AG09309 (cell line): Measurements from ENCODE around the gene ATP6V1A.

Experiments
- DNase-seq: peaks from one replicate; pipeline ENCODE4 v3.0.0-alpha.2; 2010; ENCODE audit warnings: low read depth
- H3K4me3 ChIP-seq: 2 replicates; pipeline ENCODE4 v1.5.1; 2011; ENCODE audit warnings: mild to moderate bottlenecking, low read depth, low read length, moderate library complexity; ENCODE audit not compliant: control insufficient read depth
- TF ChIP-seq, protein P1 (sequence below): IDR thresholded peaks from 2 replicates; pipeline ENCODE4 v1.5.1; 2011; ENCODE audit warnings: mild to moderate bottlenecking, low read depth, low read length, inconsistent platforms; ENCODE audit not compliant: insufficient read depth, control insufficient read depth; ENCODE audit errors: missing control alignments

ATP6V1A gene

DNA sequence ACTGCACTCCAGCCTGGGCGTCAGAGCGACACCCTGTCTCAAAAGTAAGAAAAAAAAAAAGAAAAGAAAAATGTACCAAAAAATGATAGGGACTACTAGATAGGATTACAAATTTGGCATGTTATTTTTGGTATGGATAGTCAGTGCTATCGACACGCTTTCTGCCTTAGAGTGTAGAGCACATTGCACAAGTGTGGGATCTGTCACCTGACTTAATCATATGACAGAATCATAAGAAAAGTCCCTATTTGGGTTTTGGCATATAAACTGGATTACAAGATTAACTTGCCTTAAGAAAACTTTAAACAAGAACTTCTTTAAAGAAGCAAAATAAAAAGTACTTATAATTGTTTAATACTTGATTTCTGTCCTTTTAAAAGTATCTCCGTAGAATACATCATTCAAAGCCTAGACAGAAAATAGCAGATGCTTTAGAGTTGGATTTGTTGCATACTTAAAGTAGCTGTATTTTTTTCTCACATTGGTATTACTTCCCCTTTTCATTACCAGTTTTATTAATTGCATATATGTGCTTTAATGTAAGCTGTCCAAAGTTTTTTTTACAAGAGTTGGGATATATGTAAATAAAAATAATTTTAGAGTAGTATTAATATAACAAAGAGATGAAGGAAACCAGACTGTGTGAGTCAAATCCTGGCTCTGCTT lies 7.8 kb downstream of the ATP6V1A start:
- DNase-seq: no peak
- TF ChIP-seq, protein P1, sequence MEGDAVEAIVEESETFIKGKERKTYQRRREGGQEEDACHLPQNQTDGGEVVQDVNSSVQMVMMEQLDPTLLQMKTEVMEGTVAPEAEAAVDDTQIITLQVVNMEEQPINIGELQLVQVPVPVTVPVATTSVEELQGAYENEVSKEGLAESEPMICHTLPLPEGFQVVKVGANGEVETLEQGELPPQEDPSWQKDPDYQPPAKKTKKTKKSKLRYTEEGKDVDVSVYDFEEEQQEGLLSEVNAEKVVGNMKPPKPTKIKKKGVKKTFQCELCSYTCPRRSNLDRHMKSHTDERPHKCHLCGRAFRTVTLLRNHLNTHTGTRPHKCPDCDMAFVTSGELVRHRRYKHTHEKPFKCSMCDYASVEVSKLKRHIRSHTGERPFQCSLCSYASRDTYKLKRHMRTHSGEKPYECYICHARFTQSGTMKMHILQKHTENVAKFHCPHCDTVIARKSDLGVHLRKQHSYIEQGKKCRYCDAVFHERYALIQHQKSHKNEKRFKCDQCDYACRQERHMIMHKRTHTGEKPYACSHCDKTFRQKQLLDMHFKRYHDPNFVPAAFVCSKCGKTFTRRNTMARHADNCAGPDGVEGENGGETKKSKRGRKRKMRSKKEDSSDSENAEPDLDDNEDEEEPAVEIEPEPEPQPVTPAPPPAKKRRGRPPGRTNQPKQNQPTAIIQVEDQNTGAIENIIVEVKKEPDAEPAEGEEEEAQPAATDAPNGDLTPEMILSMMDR: no peak
- no peak overlapping the region for H3K4me3 ChIP-seq

DNA sequence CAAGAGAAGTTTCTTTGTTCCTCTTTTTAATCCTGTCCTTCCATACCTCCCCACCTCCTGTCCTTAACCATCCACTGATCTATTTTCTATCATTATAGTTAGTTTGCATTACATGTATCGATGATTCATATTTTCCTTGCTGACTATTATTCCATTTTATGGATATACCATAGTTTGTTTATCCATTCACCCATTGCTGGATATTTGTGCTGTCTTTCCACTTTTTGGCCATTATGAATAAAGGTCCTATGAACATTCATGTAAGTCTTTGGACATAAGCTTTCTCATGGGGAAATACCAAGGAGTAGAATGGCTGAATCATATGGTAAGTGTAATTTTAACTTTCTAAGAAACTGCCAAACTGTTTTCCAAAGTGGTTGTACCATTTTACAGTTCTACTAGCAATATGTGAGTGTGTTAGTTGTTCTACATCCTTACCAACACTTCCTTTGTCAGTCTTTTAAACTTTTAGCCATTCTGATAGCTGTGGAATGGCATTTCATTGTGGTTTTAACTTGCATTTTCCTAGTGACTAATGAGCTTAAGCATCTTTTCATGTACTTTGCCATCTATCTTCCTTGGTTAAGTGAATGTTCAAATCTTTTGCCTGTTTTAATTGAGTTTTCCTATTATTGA lies 11.7 kb downstream of the ATP6V1A start:
- DNase-seq: peak; percentile 52
- H3K4me3 ChIP-seq: no peak overlapping the region
- TF ChIP-seq, protein P1: no peak

DNA sequence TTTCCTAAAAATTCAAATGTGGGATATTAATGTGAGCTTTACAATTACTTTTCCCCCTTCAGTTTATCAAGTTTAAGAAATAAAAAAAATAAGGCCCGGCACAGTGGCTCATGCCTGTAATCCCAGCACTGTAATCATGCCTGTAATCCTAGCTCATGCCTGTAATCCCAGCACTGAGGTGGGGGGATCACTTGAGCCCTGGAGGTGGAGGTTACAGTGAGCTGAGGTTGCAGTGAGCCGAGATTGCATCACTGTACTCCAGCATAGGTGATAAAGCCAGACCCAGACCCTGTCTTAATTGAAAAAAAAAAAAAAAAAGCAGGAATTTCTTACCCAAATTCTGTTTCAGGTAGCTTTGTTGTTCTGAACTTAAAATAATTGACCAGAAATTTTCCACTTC lies 17.9 kb downstream of the ATP6V1A start:
- H3K4me3 ChIP-seq: no peak overlapping the region
- TF ChIP-seq, protein P1: no peak
- DNase-seq: no peak

DNA sequence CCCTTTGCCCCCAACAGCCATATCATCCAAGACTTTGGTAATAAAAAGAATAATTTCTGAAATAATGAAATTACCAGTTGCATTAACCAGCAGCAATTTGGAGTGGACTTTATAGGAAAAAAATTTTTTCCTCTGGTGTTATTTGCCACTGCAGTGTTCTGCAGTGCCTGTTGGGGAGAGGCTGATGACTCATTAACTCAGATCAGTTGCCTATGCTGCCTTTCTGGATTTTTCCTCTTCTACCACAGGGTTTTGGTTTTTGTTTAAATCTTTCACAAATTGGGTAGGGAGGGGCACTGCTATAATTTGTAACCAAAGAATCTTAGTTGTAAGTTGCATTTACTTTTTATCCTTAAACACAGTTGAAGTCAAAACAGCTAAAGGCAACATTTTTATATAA lies 22.7 kb downstream of the ATP6V1A start:
- TF ChIP-seq, protein P1: no peak
- no peak overlapping the region for H3K4me3 ChIP-seq
- DNase-seq: no peak

DNA sequence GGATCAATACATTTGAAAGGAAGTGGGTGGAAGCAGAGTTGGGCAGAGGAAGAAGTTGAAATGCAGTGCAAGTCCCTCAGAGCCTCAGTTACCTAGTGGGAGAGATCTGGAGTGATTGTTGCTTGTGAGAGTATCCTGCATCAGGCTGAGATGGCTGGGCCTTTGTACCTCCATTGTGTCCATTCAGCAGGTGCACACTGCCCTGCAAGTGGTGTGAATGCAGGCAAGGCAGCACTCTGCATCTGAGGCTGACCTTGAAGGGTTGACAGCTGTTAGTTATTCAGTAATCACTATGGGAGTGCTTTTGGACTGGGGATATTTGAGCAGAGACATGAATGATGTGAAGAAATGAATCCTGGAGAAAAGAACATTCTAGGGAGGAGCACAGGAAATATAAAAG lies 25.2 kb downstream of the ATP6V1A start:
- TF ChIP-seq, protein P1: no peak
- DNase-seq: no peak
- no peak overlapping the region for H3K4me3 ChIP-seq

DNA sequence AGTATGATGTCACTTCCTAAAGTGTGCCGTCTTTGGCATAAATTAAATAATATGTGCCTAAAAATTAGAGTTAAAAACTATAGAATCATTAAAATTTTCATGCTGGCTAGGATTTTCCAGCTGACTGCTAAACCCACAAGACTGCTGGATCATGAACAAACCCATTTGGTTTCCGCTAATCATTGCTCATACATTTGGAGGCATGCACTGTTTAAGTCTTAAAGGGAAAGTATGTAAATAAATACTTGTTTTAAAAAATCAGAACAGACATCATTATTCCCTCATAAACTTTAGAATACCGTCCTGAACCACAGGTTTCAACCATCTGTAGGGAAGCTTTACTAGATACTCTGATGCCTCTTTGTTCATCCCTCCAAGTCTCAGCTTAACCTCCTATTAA lies 26.5 kb downstream of the ATP6V1A start:
- DNase-seq: peak; percentile 63
- no peak overlapping the region for H3K4me3 ChIP-seq
- TF ChIP-seq, protein P1: no peak
